PFSK-1 (cell line): ENCODE data around the gene RFFL.

Experiments used
- FOXP2 ChIP-seq: optimal IDR thresholded peaks from 2 replicates; pipeline ENCODE3; 2011; ENCODE audit warnings: borderline replicate concordance, control low read depth, inconsistent platforms; ENCODE audit not compliant: insufficient read depth; ENCODE audit errors: extremely low read length, extremely low read depth
- POLR2AphosphoS5 ChIP-seq: IDR thresholded peaks from 2 replicates; pipeline ENCODE4 v1.6.1; 2012; ENCODE audit warnings: low read depth, mild to moderate bottlenecking, control low read depth, low read length, moderate library complexity
- REST ChIP-seq, 2 experiments: IDR thresholded peaks; 2 replicates each; pipeline versions ENCODE4 v1.6.1 to v1.8.0; 2011 to 2012; ENCODE audit warnings: low read depth in 2 of 2, low read length in 2 of 2, control low read depth in 1 of 2, inconsistent platforms in 1 of 2, mild to moderate bottlenecking in 1 of 2, moderate library complexity in 1 of 2; ENCODE audit not compliant: insufficient read depth in 1 of 2
- SIN3A ChIP-seq: IDR thresholded peaks from 2 replicates; pipeline ENCODE4 v1.6.1; 2012; ENCODE audit warnings: mild to moderate bottlenecking, low read length, moderate library complexity, borderline replicate concordance; ENCODE audit not compliant: insufficient read depth
- TAF1 ChIP-seq: IDR thresholded peaks from 2 replicates; pipeline ENCODE4 v1.6.1; 2012; ENCODE audit warnings: low read length, control low read depth, borderline replicate concordance; ENCODE audit not compliant: insufficient read depth

- TF ChIP-seq TAF1 (peak; percentile 39; the same call in 1 of the 2 replicates), POLR2AphosphoS5 (no peak), REST (IDR thresholded peaks at IDR 0.05; ENCODE audit: insufficient read depth in 1 of 2, low read depth in 2 of 2, low read length in 2 of 2) (no peak), SIN3A (no peak), FOXP2 (peak; percentile 85)
Observed at GRCh38 chr17:35022536-35023063, 40.9 kb downstream of the RFFL start.
